Neural cell (in vitro differentiated cells): ENCODE data around the gene HOMEZ. TPM values are rescaled to one million over a fixed set of nuclear protein-coding genes. Genes with fewer than 3 reads are reported as not detected.

Source experiments
- H2AFZ ChIP-seq: fragments of 200-600, 300-800 bp; sonication (generic), shearing (Covaris generic); 2 replicates; pipeline ENCODE4 v1.6.0; 2014; ENCODE audit warnings: low read depth, mild to moderate bottlenecking, antibody characterized with exemption, low read length, moderate library complexity
- H3F3A ChIP-seq: fragments of 200-600 bp; shearing (Covaris generic); 2 replicates; pipeline ENCODE4 v1.6.1; 2016; ENCODE audit warnings: mild to moderate bottlenecking, moderate library complexity, mixed read lengths, antibody characterized with exemption, low read length; ENCODE audit not compliant: insufficient read depth, poor library complexity, severe bottlenecking
- H3K27ac ChIP-seq: fragments of 200-600, 300-800 bp; sonication (generic), shearing (Covaris generic); 2 replicates; pipeline ENCODE4 v1.5.1; 2014; ENCODE audit warnings: mild to moderate bottlenecking, low read length, moderate library complexity
- H3K27me3 ChIP-seq: fragments of 300-800, 200-600 bp; sonication (generic), shearing (Covaris generic); 2 replicates; pipeline ENCODE4 v1.6.0; 2014; ENCODE audit warnings: mild to moderate bottlenecking, low read depth, low read length, moderate library complexity; ENCODE audit not compliant: insufficient read depth
- H3K36me3 ChIP-seq: fragments of 300-800, 200-600 bp; sonication (generic), shearing (Covaris generic); 2 replicates; pipeline ENCODE4 v1.5.1; 2014; ENCODE audit warnings: mild to moderate bottlenecking, antibody characterized with exemption, low read length, moderate library complexity; ENCODE audit not compliant: insufficient read depth
- H3K4me2 ChIP-seq: fragments of 300-800, 200-600 bp; sonication (generic), shearing (Covaris generic); 2 replicates; pipeline ENCODE4 v1.6.0; 2014; ENCODE audit warnings: mild to moderate bottlenecking, low read length
- H3K4me3 ChIP-seq: fragments of 300-800, 200-600 bp; sonication (generic), shearing (Covaris generic); 2 replicates; pipeline ENCODE4 v1.5.1; 2014; ENCODE audit warnings: mild to moderate bottlenecking, low read length, moderate library complexity
- H3K79me2 ChIP-seq: fragments of 200-600 bp; shearing (Covaris generic); replicated peaks from 2 replicates; pipeline ENCODE4 v1.6.0; 2014; ENCODE audit warnings: mild to moderate bottlenecking, low read length, moderate library complexity; ENCODE audit not compliant: insufficient read depth
- H3K9ac ChIP-seq: fragments of 300-800, 200-600 bp; sonication (generic), shearing (Covaris generic); 2 replicates; pipeline ENCODE4 v1.6.1; 2016; ENCODE audit warnings: mild to moderate bottlenecking, low read length, mixed read lengths
- H3K9me2 ChIP-seq: fragments of 200-600 bp; shearing (Covaris generic); 2 replicates; pipeline ENCODE4 v1.6.1; 2016; ENCODE audit warnings: mild to moderate bottlenecking, low read length, mixed read lengths; ENCODE audit not compliant: insufficient read depth
- H3K9me3 ChIP-seq: fragments of 200-600, 300-800 bp; sonication (generic), shearing (Covaris generic); 2 replicates; pipeline ENCODE4 v1.6.1; 2016; ENCODE audit warnings: mild to moderate bottlenecking, mixed run types, low read length, moderate library complexity, mixed read lengths
- H4K20me1 ChIP-seq: fragments of 200-600 bp; shearing (Covaris generic); 2 replicates; pipeline ENCODE4 v1.6.1; 2016; ENCODE audit warnings: mild to moderate bottlenecking, mixed run types; ENCODE audit not compliant: insufficient read depth
- CTCF ChIP-seq: fragments of 450-650 bp; IDR thresholded peaks from 2 replicates; pipeline ENCODE4 v1.5.1; 2014; ENCODE audit warnings: antibody characterized with exemption, mild to moderate bottlenecking, moderate library complexity; ENCODE audit not compliant: poor library complexity, severe bottlenecking
- EP300 ChIP-seq: fragments of 450-650 bp; conservative IDR thresholded peaks from 2 replicates; pipeline ENCODE4 v1.6.1; 2014; ENCODE audit warnings: antibody characterized with exemption, mild to moderate bottlenecking, moderate library complexity; ENCODE audit not compliant: poor library complexity, severe bottlenecking
- EZH2 ChIP-seq: fragments of 200-600, 300-800 bp; shearing (Covaris generic), sonication (generic); IDR thresholded peaks from 2 replicates; pipeline ENCODE4 v1.6.1; 2014; ENCODE audit warnings: antibody characterized with exemption, low read length, borderline replicate concordance, mild to moderate bottlenecking; ENCODE audit not compliant: insufficient read depth, poor library complexity, severe bottlenecking
- MXI1 ChIP-seq: fragments of 450-650 bp; conservative IDR thresholded peaks from 2 replicates; pipeline ENCODE4 v1.6.1; 2014; ENCODE audit warnings: antibody characterized with exemption, mild to moderate bottlenecking; ENCODE audit not compliant: poor library complexity, severe bottlenecking
- POLR2AphosphoS5 ChIP-seq: IDR thresholded peaks from 2 replicates; pipeline ENCODE4 v1.6.1; 2012
- RAD21 ChIP-seq: fragments of 450-650 bp; conservative IDR thresholded peaks from 2 replicates; pipeline ENCODE4 v1.6.1; 2014; ENCODE audit warnings: antibody characterized with exemption, mild to moderate bottlenecking, moderate library complexity
- REST ChIP-seq: IDR thresholded peaks from 2 replicates; pipeline ENCODE4 v1.6.1; 2012; ENCODE audit warnings: borderline replicate concordance
- SMC3 ChIP-seq: fragments of 450-650 bp; conservative IDR thresholded peaks from 2 replicates; pipeline ENCODE4 v1.6.1; 2014; ENCODE audit warnings: antibody characterized with exemption, mild to moderate bottlenecking, moderate library complexity; ENCODE audit not compliant: poor library complexity
- TAF1 ChIP-seq: IDR thresholded peaks from 2 replicates; pipeline ENCODE4 v1.6.1; 2012; ENCODE audit warnings: low read depth
- polyA plus RNA-seq: library from polyadenylated mRNA; depleted of rRNA; stranded (reverse); fragments of >200 nt; gene quantifications from 2 replicates; pipeline ENCODE4 v1.2.3, GENCODE V29; 2014

The HOMEZ gene
- polyA plus RNA-seq, 1 donor from 2014 or later = 6.6 TPM

- H3K4me2 ChIP-seq = peak within 1 kb of the TSS; percentile 92
- peak within 1 kb of the TSS; percentile 88 for H2AFZ ChIP-seq
- peak within 1 kb of the TSS; percentile 96 for H3K9ac ChIP-seq
- no peaks in the 10 kb centered on the region for H4K20me1 ChIP-seq
- no peaks in the 10 kb centered on the region for H3K36me3 ChIP-seq
- H3K9me3 ChIP-seq = no peaks in the 10 kb centered on the region
- H3F3A ChIP-seq = peaks cover 7% of the 10 kb centered on the region
- H3K9me2 ChIP-seq = no peaks in the 10 kb centered on the region
- no peaks in the 10 kb centered on the region for H3K27me3 ChIP-seq
- TF ChIP-seq SMC3 = peak; percentile 18
- peak; percentile 61 for TF ChIP-seq REST
- TF ChIP-seq RAD21 = peak; percentile 12
- TF ChIP-seq EZH2 = no peak
- peak; percentile 28 for TF ChIP-seq EP300
- no peak for TF ChIP-seq CTCF
- TF ChIP-seq MXI1 = peak; percentile 60
- peak; percentile 51 for TF ChIP-seq TAF1
- peak; percentile 88 for TF ChIP-seq POLR2AphosphoS5
- H3K4me3 ChIP-seq = peak within 1 kb of the TSS; percentile 84
- H3K79me2 ChIP-seq = peaks cover 25% of the 10 kb centered on the region
- H3K27ac ChIP-seq = peak within 1 kb of the TSS; percentile 84
Observed at GRCh38 chr14:23306412-23307145, 20.6 kb upstream of the HOMEZ start, which contains the start of gene BCL2L2. TSS of gene BCL2L2 (plus strand) at chr14:23306833. CDS start at chr14:23307768, 935 bp downstream.

GRCh38 chr14:23302290-23303225 lies 16.6 kb upstream of the HOMEZ start, which contains the start of gene PPP1R3E:
TSS of gene PPP1R3E (minus strand) at chr14:23302859. CDS start at chr14:23302576, 283 bp downstream.
- H3K9me3 ChIP-seq = no peaks in the 10 kb centered on the region
- H3K36me3 ChIP-seq = no peaks in the 10 kb centered on the region
- H2AFZ ChIP-seq = peak within 1 kb of the TSS; percentile 73
- H3K79me2 ChIP-seq = peaks cover 24% of the 10 kb centered on the region
- H3K27me3 ChIP-seq = no peaks in the 10 kb centered on the region
- no peaks in the 10 kb centered on the region for H3K9me2 ChIP-seq
- peak within 1 kb of the TSS; percentile 96 for H3K9ac ChIP-seq
- H3K4me2 ChIP-seq = peak within 1 kb of the TSS; percentile 64
- H3K27ac ChIP-seq = peak within 1 kb of the TSS; percentile 95
- H3K4me3 ChIP-seq = peak within 1 kb of the TSS; percentile 98
- peaks cover 13% of the 10 kb centered on the region for H3F3A ChIP-seq
- no peaks in the 10 kb centered on the region for H4K20me1 ChIP-seq
- peak; percentile 80 for TF ChIP-seq POLR2AphosphoS5
- TF ChIP-seq EZH2 = no peak
- TF ChIP-seq CTCF = no peak
- TF ChIP-seq EP300 = no peak
- TF ChIP-seq REST = peak; percentile 56
- TF ChIP-seq TAF1 = peak; percentile 32
- no peak for TF ChIP-seq RAD21
- no peak for TF ChIP-seq SMC3
- no peak for TF ChIP-seq MXI1
